ENCODE data around the gene CABP2.
"Not testable (repeated sequence)": the region's sequence is repeated elsewhere in the genome, so short reads cannot be mapped to it uniquely, and the experiment has no call there.

CABP2 gene

DNA sequence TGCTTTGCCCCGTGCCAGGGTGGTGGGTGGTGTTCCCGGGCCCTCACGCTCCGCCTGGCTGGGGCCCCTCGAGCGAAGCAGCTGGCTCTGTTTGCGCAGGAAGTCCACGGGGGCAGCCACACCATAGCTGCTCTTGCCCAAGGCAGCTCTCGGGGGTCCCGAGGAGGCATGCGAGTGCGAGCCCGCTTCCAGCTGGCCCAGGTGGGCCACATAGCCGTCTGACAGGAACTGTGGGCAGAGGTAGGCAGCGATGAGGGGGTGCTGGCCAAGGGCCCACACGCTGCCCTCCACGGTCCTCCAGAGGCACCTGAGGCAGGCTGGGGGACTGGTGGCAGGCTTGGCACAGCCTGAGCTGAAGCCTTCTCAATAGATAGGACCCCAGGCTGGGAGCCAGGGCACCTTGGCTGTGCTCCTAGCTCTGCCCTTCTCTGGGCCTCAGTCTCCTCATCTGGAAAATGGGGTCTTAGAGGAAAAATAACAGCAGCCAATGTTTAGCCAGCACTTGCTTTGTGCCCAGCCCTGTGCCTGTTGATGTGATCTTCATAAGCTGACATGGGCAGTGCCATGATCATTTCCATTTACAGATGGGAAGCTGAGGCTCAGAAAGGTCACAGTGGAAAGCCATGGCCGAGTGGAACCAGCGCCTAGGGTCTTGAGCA lies 31.0 kb downstream of the CABP2 start:
- no peak for DNase-seq (ENCODE audit: extremely low read depth, low read depth)
- TF ChIP-seq, protein P1, sequence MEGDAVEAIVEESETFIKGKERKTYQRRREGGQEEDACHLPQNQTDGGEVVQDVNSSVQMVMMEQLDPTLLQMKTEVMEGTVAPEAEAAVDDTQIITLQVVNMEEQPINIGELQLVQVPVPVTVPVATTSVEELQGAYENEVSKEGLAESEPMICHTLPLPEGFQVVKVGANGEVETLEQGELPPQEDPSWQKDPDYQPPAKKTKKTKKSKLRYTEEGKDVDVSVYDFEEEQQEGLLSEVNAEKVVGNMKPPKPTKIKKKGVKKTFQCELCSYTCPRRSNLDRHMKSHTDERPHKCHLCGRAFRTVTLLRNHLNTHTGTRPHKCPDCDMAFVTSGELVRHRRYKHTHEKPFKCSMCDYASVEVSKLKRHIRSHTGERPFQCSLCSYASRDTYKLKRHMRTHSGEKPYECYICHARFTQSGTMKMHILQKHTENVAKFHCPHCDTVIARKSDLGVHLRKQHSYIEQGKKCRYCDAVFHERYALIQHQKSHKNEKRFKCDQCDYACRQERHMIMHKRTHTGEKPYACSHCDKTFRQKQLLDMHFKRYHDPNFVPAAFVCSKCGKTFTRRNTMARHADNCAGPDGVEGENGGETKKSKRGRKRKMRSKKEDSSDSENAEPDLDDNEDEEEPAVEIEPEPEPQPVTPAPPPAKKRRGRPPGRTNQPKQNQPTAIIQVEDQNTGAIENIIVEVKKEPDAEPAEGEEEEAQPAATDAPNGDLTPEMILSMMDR (IDR thresholded peaks at IDR 0.05; ENCODE audit: low read depth, low read length) = no peak

DNA sequence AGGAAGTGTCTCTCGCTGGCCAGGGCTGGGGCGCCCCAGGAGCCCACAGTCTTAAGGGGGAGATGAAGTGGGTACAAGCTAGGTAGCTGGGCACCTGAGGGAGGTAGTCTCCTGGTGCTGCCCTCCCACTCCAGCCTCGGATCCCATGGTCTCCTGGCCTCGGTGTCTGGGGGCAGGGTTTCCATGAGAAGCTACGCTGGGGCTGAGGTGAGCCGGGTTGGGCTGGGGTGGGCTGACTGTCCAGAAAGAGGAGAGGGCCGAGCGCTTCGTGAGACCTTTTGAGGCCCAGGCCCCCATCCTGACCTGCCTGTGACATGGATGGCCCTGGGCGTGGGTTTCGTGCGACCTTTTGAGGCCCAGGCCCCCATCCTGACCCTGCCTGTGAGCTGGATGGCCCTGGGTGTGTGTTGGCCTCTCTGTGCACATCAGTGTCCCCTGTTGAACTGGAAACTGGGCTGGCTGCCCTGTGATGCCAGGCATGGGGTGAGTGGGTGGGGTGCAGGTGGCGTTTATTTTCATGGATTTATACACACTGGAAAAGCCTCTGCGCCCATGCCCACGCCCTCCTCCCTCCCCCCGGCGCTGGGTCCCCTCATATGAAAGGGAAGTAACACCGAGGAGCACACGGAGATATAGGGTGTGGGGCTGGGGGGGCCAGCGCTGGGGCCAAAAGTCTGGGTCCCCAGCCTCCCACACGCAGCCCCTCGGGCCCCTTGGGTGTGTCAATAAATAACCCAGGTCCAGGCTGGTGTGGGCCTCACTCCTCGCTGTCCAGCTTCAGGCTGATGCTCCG lies 31.8 kb downstream of the CABP2 start:
- TF ChIP-seq, protein P1 (IDR thresholded peaks at IDR 0.05; ENCODE audit: low read depth, low read length) = no peak
- DNase-seq (ENCODE audit: extremely low read depth, low read depth) = no peak

DNA sequence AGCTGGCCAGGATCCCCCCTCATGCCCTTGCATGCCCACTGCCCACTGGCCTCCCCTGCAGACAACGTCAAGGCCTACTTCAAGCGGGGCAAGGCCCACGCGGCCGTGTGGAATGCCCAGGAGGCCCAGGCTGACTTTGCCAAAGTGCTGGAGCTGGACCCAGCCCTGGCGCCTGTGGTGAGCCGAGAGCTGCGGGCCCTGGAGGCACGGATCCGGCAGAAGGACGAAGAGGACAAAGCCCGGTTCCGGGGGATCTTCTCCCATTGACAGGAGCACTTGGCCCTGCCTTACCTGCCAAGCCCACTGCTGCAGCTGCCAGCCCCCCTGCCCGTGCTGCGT lies 32.5 kb downstream of the CABP2 start:
- DNase-seq (ENCODE audit: extremely low read depth, low read depth) = no peak
- TF ChIP-seq, protein P1 (IDR thresholded peaks at IDR 0.05; ENCODE audit: low read depth, low read length) = no peak

DNA sequence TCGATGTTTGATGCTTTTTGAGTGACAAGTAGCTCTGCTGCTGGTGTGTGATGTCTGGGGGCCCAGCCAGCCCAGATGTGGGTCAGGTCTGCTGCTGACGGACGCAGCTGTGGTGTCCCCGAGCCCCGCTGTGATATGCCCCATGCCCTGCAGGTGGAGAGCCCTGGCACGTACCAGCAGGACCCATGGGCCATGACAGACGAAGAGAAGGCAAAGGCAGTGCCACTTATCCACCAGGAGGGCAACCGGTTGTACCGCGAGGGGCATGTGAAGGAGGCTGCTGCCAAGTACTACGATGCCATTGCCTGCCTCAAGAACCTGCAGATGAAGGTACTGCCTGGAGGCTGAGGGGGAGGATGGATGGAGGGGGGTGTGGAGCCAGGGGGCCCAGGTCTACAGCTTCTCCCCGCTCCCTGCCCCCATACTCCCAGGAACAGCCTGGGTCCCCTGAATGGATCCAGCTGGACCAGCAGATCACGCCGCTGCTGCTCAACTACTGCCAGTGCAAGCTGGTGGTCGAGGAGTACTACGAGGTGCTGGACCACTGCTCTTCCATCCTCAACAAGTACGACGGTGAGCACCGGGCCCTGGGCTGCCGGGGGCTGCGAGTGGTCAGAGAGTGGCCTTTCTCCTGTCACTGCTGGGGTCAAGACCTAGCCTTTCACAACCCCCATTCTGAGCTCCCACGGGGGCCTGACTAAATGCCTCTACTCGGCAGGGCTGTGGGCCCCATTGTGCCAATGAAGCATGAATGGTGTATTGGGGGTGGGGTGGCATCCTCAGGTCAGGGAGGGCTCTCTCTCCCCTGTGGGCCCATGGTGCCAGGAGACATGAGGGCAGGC lies 33.1 kb downstream of the CABP2 start:
- DNase-seq (ENCODE audit: extremely low read depth, low read depth) = no peak
- TF ChIP-seq, protein P1 (IDR thresholded peaks at IDR 0.05; ENCODE audit: low read depth, low read length) = no peak

DNA sequence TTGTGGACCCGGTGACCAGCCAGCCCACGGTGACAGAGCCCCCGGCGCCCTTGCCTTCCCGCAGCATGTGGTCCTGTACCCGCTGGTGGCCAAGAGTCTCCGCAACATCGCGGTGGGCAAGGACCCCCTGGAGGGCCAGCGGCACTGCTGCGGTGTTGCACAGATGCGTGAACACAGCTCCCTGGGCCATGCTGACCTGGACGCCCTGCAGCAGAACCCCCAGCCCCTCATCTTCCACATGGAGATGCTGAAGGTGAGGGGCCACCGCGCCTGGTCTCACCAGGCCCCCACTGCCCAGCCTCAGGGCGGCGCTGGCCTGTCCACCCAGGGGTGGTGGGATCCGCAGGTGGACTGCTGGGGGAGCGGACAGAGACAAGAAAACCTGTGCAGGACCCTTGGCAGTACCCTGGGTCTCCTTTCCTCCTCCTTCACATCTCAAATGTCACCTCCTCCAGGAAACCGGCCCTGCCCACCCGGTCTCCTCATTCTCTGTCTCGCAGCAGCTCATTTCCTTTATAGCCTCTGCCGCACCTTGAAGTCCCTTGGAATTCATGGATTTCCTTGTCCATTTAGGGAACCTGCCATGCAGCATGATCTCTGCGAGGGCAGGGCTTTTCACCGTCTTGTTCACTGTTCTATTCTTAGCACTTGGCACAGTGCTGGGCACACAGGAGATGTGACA lies 33.9 kb downstream of the CABP2 start:
- TF ChIP-seq, protein P1 (IDR thresholded peaks at IDR 0.05; ENCODE audit: low read depth, low read length) = no peak
- DNase-seq (ENCODE audit: extremely low read depth, low read depth) = no peak

DNA sequence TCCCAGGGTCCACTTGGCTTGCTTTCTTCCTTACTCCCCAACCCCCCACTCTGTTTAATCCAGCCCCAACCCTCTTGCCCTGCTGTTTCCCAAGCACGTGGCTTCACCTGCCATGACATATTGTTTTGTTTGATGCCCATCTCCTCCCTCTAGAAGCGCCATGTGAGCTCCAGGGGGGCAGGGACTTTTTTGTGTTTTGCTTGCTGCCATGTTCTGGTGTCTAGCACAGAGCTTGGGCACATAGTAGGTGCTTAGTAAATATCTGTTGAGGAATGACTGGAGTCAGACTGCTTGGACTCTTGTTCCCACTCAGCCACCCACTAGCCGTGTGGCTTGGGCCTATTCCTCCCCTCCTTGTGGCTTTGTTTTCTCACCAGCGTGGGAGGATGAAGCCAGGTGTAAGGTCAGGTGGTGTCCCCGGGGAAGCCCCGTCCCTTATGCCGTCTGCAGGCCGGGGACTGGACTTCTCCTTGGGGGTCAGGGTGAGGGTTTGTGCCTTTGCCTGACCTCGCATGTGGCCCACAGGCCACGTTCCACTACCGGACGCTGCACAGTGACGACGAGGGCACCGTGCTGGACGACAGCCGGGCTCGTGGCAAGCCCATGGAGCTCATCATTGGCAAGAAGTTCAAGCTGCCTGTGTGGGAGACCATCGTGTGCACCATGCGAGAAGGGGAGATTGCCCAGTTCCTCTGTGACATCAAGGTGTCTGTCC lies 36.6 kb downstream of the CABP2 start:
- TF ChIP-seq, protein P1 (IDR thresholded peaks at IDR 0.05; ENCODE audit: low read depth, low read length) = no peak
- DNase-seq (ENCODE audit: extremely low read depth, low read depth) = no peak

DNA sequence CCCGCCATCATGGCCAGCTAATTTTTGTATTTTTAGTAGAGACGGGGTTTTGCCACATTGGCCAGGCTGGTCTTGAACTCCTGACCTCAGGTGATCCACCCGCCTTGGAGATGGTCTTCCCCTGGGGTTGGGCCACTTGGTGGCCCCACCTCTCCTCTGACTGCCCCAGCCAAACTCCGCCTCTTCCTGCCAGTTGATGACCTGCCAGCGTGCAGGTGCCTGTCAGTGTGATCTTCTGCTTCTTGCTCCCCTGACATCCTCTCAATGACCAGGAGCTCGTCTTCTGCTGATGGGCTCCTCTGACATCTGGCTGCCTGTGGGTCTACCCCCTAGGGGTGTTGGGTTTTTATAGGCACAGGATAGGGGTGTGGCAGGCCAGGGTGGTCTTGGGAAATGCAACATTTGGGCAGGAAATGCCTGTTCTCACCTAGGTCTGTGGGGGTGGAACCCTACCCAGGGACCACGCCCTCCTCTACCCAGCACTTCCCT lies 37.3 kb downstream of the CABP2 start:
- not testable (repeated sequence) for DNase-seq (ENCODE audit: extremely low read depth, low read depth)

All from AG09319 (cell line).